ENCODE measurements around the gene COMMD4. TPM values are rescaled to one million over a fixed set of nuclear protein-coding genes. Genes with fewer than 3 reads are reported as not detected.

COMMD4 gene
- total RNA-seq, 1 donor from 2014 or later, result 147 TPM

DNA sequence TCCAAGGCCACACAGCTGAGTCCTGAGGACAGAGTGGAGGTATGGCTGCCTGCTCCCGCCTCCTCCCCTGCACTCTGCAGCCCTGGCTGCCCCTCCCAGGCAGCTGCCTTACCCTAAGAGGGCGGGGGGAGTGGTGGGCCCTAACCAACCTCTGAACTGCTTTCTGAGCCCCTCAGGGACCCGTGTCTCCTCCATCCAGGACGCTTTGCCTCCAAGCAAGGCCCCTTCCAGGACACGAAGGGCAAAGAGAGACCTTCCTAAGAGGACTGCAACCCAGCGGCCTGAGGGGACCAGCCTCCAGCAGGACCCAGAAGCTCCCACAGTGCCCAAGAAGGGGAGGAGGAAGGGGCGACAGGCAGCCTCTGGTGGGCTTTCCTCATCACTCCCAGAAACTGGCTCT, 18.6 kb downstream of the COMMD4 start:
- DNase-seq (ENCODE audit: low read depth), result no peak
- no peak overlapping the region for H3K4me3 ChIP-seq (ENCODE audit: low read depth, low read length)
- no peak for TF ChIP-seq CTCF (conservative IDR thresholded peaks at IDR 0.05; ENCODE audit: low read depth, low read length)

- TF ChIP-seq CTCF (conservative IDR thresholded peaks at IDR 0.05; ENCODE audit: low read depth, low read length), result no peak
- H3K4me3 ChIP-seq (ENCODE audit: low read depth, low read length), result no peak overlapping the region
- DNase-seq (ENCODE audit: low read depth), result no peak
These were observed 19.5 kb downstream of the COMMD4 start for GRCh38 chr15:75355369-75355768.

- DNase-seq (ENCODE audit: low read depth), result no peak
- no peak overlapping the region for H3K4me3 ChIP-seq (ENCODE audit: low read depth, low read length)
- TF ChIP-seq CTCF (conservative IDR thresholded peaks at IDR 0.05; ENCODE audit: low read depth, low read length), result no peak
These were observed 20.1 kb downstream of the COMMD4 start for GRCh38 chr15:75356006-75356405.

- no peak for TF ChIP-seq CTCF (conservative IDR thresholded peaks at IDR 0.05; ENCODE audit: low read depth, low read length)
- no peak overlapping the region for H3K4me3 ChIP-seq (ENCODE audit: low read depth, low read length)
- no peak for DNase-seq (ENCODE audit: low read depth)
These were observed 20.7 kb downstream of the COMMD4 start for GRCh38 chr15:75356517-75356916.

DNA sequence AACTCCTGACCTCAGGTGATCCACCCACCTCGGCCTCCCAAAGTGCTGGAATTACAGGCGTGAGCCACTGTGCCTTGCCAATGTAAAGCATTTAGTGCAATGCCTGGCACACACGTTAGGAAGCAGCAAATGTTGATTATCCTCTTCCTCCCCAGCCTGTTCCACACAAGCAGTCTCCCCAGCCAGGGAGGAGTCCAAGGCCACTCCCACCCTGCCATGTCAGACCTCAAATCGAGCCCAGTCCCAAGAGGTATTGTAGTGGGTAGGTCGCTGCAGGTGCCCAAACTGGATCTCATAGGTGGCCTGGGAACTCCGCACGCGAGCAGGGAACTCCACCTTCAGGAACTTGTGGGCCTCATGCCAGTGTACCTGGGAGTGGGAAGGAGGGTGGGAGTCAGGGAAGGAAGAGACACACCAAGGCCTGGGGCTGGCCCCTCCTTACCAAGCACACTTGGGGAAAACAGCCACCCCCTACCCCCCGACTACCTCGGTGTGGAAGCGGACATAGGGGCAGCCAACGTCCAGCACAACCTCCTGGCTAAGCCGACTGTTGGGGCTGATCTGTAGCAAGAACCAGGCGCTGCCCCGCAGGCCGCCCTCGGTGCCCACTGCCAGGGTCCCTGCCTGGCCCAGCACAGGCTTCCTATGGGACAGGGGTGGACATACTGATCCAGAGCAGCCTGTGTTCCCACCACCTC, 22.3 kb downstream of the COMMD4 start:
- DNase-seq (ENCODE audit: low read depth), result no peak
- TF ChIP-seq CTCF (conservative IDR thresholded peaks at IDR 0.05; ENCODE audit: low read depth, low read length), result no peak
- no peak overlapping the region for H3K4me3 ChIP-seq (ENCODE audit: low read depth, low read length)

DNA sequence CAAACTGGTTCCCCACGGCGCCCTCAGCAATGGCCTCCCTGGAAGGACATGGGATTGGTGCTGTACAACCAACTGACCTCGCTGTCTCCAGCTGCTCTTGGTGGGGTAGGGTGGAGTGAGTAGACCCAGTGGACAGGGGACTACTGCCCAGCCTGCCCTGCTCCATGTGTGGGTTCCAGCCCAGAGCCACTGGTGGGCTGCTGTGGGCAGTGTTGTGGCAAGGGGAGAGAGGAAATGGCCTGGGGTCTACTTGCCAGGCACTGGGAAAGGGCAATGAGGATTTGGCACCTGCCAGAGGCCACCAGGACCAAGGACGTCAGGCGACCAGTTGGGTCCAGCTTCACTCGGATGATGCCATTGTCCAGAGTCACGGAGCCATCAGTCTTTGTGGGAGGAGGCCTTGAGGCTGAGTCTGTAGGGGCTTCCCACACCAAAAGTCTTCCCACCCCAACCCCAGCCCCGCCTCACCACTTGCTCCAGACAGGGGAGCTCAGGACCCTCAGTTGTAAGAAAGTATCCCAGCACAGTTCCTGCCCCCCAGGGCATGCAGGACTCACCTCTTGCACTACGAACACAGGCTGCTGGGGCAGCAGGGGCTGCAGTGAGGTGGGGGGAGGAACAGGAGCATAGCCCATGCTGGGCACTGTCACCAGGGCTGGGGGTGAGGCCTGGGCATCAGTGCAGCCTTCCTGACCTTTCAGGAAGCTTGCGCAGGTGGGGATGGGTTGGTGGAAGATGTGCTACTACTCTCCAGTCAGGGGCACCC, 23.1 kb downstream of the COMMD4 start:
- H3K4me3 ChIP-seq (ENCODE audit: low read depth, low read length), result no peak overlapping the region
- no peak for TF ChIP-seq CTCF (conservative IDR thresholded peaks at IDR 0.05; ENCODE audit: low read depth, low read length)
- no peak for DNase-seq (ENCODE audit: low read depth)

Data from epithelial cell of proximal tubule (primary cell).